ENCODE measurements around the gene TSPAN15. TPM values are rescaled to one million over a fixed set of nuclear protein-coding genes. Genes with fewer than 3 reads are reported as not detected.

The TSPAN15 gene
- total RNA-seq, 1 experiment from 2014 or later: 108 TPM

GRCh38 chr10:69554611-69555010 lies 103.3 kb downstream of the TSPAN15 start:
- CTCF ChIA-PET: interaction anchor here (0.6 kb wide), 1 partner anchor 72 kb away, joined by 3 read pairs; no protein-coding TSS in a partner anchor
- no peak overlapping the region for H3K4me2 ChIP-seq
- no peak overlapping the region for H3K27ac ChIP-seq
- no peaks in the 10 kb centered on the region for H4K20me1 ChIP-seq (ENCODE audit: insufficient read depth)
- no TSS peak for BruUV-seq (replicated peaks)
- no peaks in the 10 kb centered on the region for H3K4me1 ChIP-seq (replicated peaks; ENCODE audit: insufficient read depth)
- no peak overlapping the region for H2AFZ ChIP-seq
- H3K79me2 ChIP-seq (ENCODE audit: low read depth): no peaks in the 10 kb centered on the region
- POLR2A ChIA-PET (ENCODE audit: unreplicated experiment): no interaction called here
- H3K4me3 ChIP-seq: no peak overlapping the region
- DNase-seq: peak in 1 of 2 experiments; percentile 28
- H3F3A ChIP-seq (ENCODE audit: insufficient read depth, low read depth): no peaks in the 10 kb centered on the region
- H3K9me3 ChIP-seq (ENCODE audit: insufficient read depth, low read depth): peaks cover 8% of the 10 kb centered on the region
- no peak for TF ChIP-seq CTCF (conservative IDR thresholded peaks at IDR 0.05)
- TF ChIP-seq EZH2 (IDR thresholded peaks at IDR 0.05; ENCODE audit: low read depth): no peak
- H3K36me3 ChIP-seq (ENCODE audit: low read depth): no peaks in the 10 kb centered on the region
- peaks cover 69% of the 10 kb centered on the region for H3K27me3 ChIP-seq (ENCODE audit: insufficient read depth, low read depth)
- no peaks in the 10 kb centered on the region for H3K9me2 ChIP-seq (ENCODE audit: insufficient read depth)
- intact Hi-C loops (cut with micrococcal nuclease; ENCODE audit: unreplicated experiment): no loop called here

Other genes starting within 250 kb of the TSPAN15 start
- gene HKDC1, start 231.1 kb upstream of the TSPAN15 start, total RNA-seq (2021): 173 and 178 TPM in 2 replicates
- gene HK1, start 173.0 kb upstream of the TSPAN15 start, total RNA-seq (2021): 128 and 140 TPM in 2 replicates
- gene TACR2, start 34.5 kb upstream of the TSPAN15 start, total RNA-seq (2021): 0.23 TPM in 1 of 2 replicates, not detected in the other
- not detected in 2 replicates for gene NEUROG3, start 122.0 kb downstream of the TSPAN15 start, total RNA-seq (2021)
- 10.7 and 13.0 TPM in 2 replicates for gene FAM241B, start 178.8 kb downstream of the TSPAN15 start, total RNA-seq (2021)